Smooth muscle cell (in vitro differentiated cells): ENCODE results near the gene FIBCD1. TPM values are rescaled to one million over a fixed set of nuclear protein-coding genes. Genes with fewer than 3 reads are reported as not detected.

ENCODE experiments used
- DNase-seq: peaks from one replicate; lab custom pipeline; 2025; ENCODE audit not compliant: unreplicated experiment; lab: John Stamatoyannopoulos, UW
- H2AFZ ChIP-seq: fragments of 200-600 bp; sonication (generic); 2 replicates; pipeline ENCODE4 v1.6.0; 2016; ENCODE audit warnings: antibody characterized with exemption, low read depth, mild to moderate bottlenecking
- H3F3A ChIP-seq: fragments of 200-600 bp; sonication (generic); 2 replicates; pipeline ENCODE4 v1.6.0; 2017; ENCODE audit warnings: antibody characterized with exemption, low read depth
- H3K27ac ChIP-seq: fragments of 200-600 bp; sonication (generic); 2 replicates; pipeline ENCODE4 v1.5.1; 2016; ENCODE audit warnings: low read depth, mild to moderate bottlenecking
- H3K27me3 ChIP-seq: fragments of 200-600 bp; sonication (generic); 2 replicates; pipeline ENCODE4 v1.6.1; 2016; ENCODE audit warnings: low read depth, mild to moderate bottlenecking
- H3K36me3 ChIP-seq: fragments of 200-600 bp; sonication (generic); 2 replicates; pipeline ENCODE4 v1.5.1; 2016; ENCODE audit warnings: low read depth
- H3K4me1 ChIP-seq: fragments of 200-600 bp; sonication (generic); 2 replicates; pipeline ENCODE4 v1.5.1; 2016; ENCODE audit warnings: low read depth
- H3K4me2 ChIP-seq: fragments of 200-600 bp; sonication (generic); 2 replicates; pipeline ENCODE4 v1.6.0; 2016; ENCODE audit warnings: mild to moderate bottlenecking
- H3K4me3 ChIP-seq: fragments of 200-600 bp; sonication (generic); 2 replicates; pipeline ENCODE4 v1.5.1; 2016; ENCODE audit warnings: mild to moderate bottlenecking
- H3K79me2 ChIP-seq: fragments of 200-600 bp; sonication (generic); 2 replicates; pipeline ENCODE4 v1.6.0; 2016; ENCODE audit warnings: low read depth, mild to moderate bottlenecking
- H3K9ac ChIP-seq: fragments of 200-600 bp; sonication (generic); 2 replicates; pipeline ENCODE4 v1.6.0; 2016; ENCODE audit warnings: low read depth
- H3K9me3 ChIP-seq: fragments of 200-600 bp; sonication (generic); replicated peaks from 2 replicates; pipeline ENCODE4 v1.5.1; 2016; ENCODE audit warnings: low read depth
- H4K20me1 ChIP-seq: fragments of 200-600 bp; sonication (generic); 2 replicates; pipeline ENCODE4 v1.6.0; 2016; ENCODE audit warnings: low read depth
- CTCF ChIP-seq: fragments of 200-600 bp; sonication (generic); IDR thresholded peaks from 2 replicates; pipeline ENCODE4 v1.5.1; 2017; ENCODE audit warnings: borderline replicate concordance, mild to moderate bottlenecking, antibody characterized with exemption; ENCODE audit not compliant: insufficient read depth, poor library complexity, severe bottlenecking
- WGBS: methylation state at CpG from one replicate; pipeline ENCODE4 v1.1.7; 2016; ENCODE audit warnings: low lambda C conversion rate; 5-methylcytosine and 5-hydroxymethylcytosine counted together
- polyA plus RNA-seq: library from polyadenylated mRNA; unstranded; fragments of >200 nt; fragmentation: Nextera tagmentation; extraction: Ambion mirVana; gene quantifications from 2 replicates; pipeline ENCODE4 v1.2.1, GENCODE V29; 2016
- total RNA-seq: library from RNA; depleted of rRNA; stranded (reverse); fragments of >200 nt; gene quantifications from 2 replicates; pipeline ENCODE4 v1.2.3, GENCODE V29; 2014

The FIBCD1 gene
- total and polyA plus RNA-seq, 2 experiments from 2014 or later: 1.8 to 4.7 TPM

GRCh38 chr9:130934702-130935647, 4.1 kb downstream of the FIBCD1 start:
- H3K79me2 ChIP-seq: no peaks in the 10 kb centered on the region
- WGBS: 85% methylated on average over 16 of the region's 16 CpGs
- H3K4me2 ChIP-seq: no peak overlapping the region
- no peaks in the 10 kb centered on the region for H3K36me3 ChIP-seq
- H3K27ac ChIP-seq: no peak overlapping the region
- no peak overlapping the region for H2AFZ ChIP-seq
- H3K4me1 ChIP-seq: peaks cover 13% of the 10 kb centered on the region
- no peak for TF ChIP-seq CTCF
- H3F3A ChIP-seq: peaks cover 3% of the 10 kb centered on the region
- DNase-seq: no peak
- no peaks in the 10 kb centered on the region for H4K20me1 ChIP-seq
- H3K27me3 ChIP-seq: peaks cover 23% of the 10 kb centered on the region
- H3K9ac ChIP-seq: no peak overlapping the region
- no peak overlapping the region for H3K4me3 ChIP-seq
- no peaks in the 10 kb centered on the region for H3K9me3 ChIP-seq

- Histone ChIP-seq H3K4me1 (peaks cover 13% of the 10 kb centered on the region), H2AFZ (no peak overlapping the region), H3K27ac (no peak overlapping the region), H3K36me3 (no peaks in the 10 kb centered on the region), H3F3A (peaks cover 3% of the 10 kb centered on the region), H3K79me2 (no peaks in the 10 kb centered on the region), H3K9ac (no peak overlapping the region), H3K4me2 (no peak overlapping the region), H3K4me3 (no peak overlapping the region), H3K9me3 (no peaks in the 10 kb centered on the region), H3K27me3 (peaks cover 15% of the 10 kb centered on the region), H4K20me1 (no peaks in the 10 kb centered on the region)
- DNase-seq: no peak
- no peak for TF ChIP-seq CTCF
- WGBS: 95% methylated on average over 11 of the region's 11 CpGs
Observed at GRCh38 chr9:130934246-130934645, 4.8 kb downstream of the FIBCD1 start.

- H3K36me3 ChIP-seq: no peaks in the 10 kb centered on the region
- peak overlapping the region; percentile 70 for H3K27ac ChIP-seq
- H4K20me1 ChIP-seq: no peaks in the 10 kb centered on the region
- peaks cover 13% of the 10 kb centered on the region for H3K4me1 ChIP-seq
- peak overlapping the region; percentile 83 for H3K4me2 ChIP-seq
- H3K79me2 ChIP-seq: no peaks in the 10 kb centered on the region
- peak overlapping the region; percentile 30 for H3K4me3 ChIP-seq
- peaks cover 3% of the 10 kb centered on the region for H3F3A ChIP-seq
- no peak for TF ChIP-seq CTCF
- no peak overlapping the region for H2AFZ ChIP-seq
- DNase-seq: no peak
- no peaks in the 10 kb centered on the region for H3K9me3 ChIP-seq
- no peak overlapping the region for H3K9ac ChIP-seq
- peaks cover 9% of the 10 kb centered on the region for H3K27me3 ChIP-seq
- 43% methylated on average over 21 of the region's 26 CpGs for WGBS
Observed at GRCh38 chr9:130933114-130934046, 5.7 kb downstream of the FIBCD1 start.
